Measurements from ENCODE around the gene PNPLA7. TPM values are rescaled to one million over a fixed set of nuclear protein-coding genes. Genes with fewer than 3 reads are reported as not detected.

PNPLA7 gene
- total RNA-seq, 1 donor from 2014 or later: 7.2 TPM

DNA sequence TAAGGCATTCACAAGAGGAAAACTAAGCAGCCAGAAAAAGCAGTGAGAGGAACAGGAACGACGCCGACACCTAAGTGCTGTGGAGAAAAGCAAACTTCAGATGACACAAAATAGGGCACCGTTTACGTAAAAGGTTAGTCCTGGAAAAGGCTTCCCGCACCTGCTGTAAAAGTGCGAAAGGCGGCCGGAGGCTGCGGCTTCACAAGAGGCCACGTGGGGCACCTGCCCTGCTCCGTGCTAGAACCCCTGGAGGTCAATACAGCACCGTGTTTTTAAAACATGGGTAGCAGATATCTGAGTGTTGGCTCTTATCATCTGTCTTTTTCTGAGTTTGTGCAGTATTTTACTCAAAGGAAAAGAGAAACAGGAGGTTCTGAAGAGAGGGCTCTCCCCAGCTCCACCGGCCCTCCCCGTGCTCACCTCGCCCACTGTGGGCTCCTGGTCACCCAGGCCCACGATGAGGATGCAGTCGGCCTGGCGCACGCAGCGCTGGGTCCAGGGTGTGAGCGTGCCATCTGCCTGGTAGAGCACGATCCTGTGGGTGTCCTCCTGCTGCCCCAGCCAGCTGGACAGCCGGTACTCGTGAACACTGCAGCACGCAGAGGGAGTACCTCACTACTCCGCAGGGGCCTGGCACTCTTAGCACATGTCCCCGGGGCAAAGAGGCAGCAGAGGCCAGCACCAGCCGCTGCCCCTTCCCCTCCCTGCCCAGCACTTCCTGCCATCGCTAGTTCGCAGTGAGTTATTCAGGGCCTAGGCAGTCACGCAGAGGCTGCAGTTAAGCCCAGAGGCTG is 70.1 kb downstream of the PNPLA7 start:
- Mint-ChIP-seq H3K4me3 (ENCODE audit: unreplicated experiment) (peak overlapping the region; percentile 39), H3K4me1 (ENCODE audit: unreplicated experiment) (peaks cover 41% of the 10 kb centered on the region), H3K36me3 (ENCODE audit: unreplicated experiment) (peaks cover 8% of the 10 kb centered on the region), H3K27ac (ENCODE audit: unreplicated experiment) (peak overlapping the region; percentile 91), H3K27me3 (ENCODE audit: unreplicated experiment) (no peaks in the 10 kb centered on the region), H3K9me3 (ENCODE audit: unreplicated experiment) (peaks cover 8% of the 10 kb centered on the region)
- no peak for TF ChIP-seq CTCF (IDR thresholded peaks at IDR 0.05)
- DNase-seq (ENCODE audit: extremely low spot score, unreplicated experiment): no peak

DNA sequence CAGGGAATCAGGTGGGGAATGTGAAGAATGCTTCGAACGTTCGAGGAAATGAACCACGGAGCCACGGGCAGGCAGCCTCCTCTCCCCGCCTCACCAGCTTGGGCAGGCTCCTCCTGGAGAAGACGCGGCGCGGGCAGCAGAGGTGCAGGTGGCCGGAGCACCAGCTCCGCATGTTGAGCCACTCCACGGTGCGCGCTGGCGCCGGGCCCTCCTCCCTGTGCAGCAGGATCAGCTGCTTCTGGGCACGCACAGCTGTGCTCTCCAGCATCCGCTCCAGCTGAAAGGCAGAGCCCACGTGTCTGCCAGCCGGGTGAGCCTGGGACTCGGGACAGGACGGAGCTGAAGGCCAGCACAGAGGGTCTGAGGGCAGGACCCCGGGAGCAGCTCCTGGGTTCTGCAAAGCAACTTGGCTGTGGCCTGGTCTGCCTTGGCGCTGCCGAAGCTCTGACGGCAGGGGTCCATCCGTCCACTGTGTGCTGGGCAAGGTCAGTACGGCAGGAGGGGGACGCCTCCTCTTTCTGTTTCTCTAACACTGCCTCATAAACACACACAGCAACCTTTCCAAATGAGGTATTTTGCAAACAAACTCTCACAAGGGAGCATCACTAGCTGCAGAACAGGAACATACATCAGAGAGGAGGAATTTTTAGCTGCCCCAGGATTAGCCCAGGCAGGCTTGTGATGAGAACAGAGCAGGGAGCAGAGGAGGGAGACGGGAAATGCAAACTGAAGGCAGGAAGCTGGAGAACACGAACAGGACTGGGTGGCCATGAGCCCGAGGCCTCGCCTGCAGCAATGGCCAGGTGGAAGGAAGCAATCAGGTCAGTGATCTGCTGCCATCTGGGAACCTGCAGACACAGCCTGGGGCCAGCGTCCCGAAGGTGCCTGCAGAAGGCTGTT is 71.0 kb downstream of the PNPLA7 start:
- H3K9me3 Mint-ChIP-seq (ENCODE audit: unreplicated experiment): peaks cover 8% of the 10 kb centered on the region
- H3K36me3 Mint-ChIP-seq (ENCODE audit: unreplicated experiment): peaks cover 8% of the 10 kb centered on the region
- no peak for DNase-seq (ENCODE audit: extremely low spot score, unreplicated experiment)
- H3K4me1 Mint-ChIP-seq (ENCODE audit: unreplicated experiment): peaks cover 40% of the 10 kb centered on the region
- H3K27ac Mint-ChIP-seq (ENCODE audit: unreplicated experiment): peak overlapping the region; percentile 91
- no peaks in the 10 kb centered on the region for H3K27me3 Mint-ChIP-seq (ENCODE audit: unreplicated experiment)
- no peak for TF ChIP-seq CTCF (IDR thresholded peaks at IDR 0.05)
- H3K4me3 Mint-ChIP-seq (ENCODE audit: unreplicated experiment): peak overlapping the region; percentile 39

DNA sequence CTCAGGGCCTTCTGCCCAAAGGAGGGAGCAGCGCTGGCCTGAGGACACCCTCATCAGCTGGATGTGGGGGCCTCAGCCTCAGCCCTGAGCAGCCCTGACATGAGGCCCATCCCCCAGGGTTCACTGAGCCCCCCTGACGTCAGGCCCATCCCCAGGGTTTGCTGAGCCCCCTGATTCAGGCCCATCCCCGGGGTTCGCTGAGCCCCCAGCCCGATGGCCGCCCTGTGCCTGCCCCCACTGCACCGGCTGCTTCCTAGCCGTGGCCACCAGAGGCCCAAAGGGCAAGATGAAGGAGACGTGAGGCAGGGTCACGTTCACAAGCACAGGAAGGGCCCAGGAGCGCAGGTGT is 71.6 kb downstream of the PNPLA7 start:
- DNase-seq (ENCODE audit: extremely low spot score, unreplicated experiment): no peak
- no peak for TF ChIP-seq CTCF (IDR thresholded peaks at IDR 0.05)
- H3K36me3 Mint-ChIP-seq (ENCODE audit: unreplicated experiment): peaks cover 10% of the 10 kb centered on the region
- no peaks in the 10 kb centered on the region for H3K27me3 Mint-ChIP-seq (ENCODE audit: unreplicated experiment)
- no peak overlapping the region for H3K27ac Mint-ChIP-seq (ENCODE audit: unreplicated experiment)
- peaks cover 36% of the 10 kb centered on the region for H3K4me1 Mint-ChIP-seq (ENCODE audit: unreplicated experiment)
- H3K4me3 Mint-ChIP-seq (ENCODE audit: unreplicated experiment): no peak overlapping the region
- peaks cover 10% of the 10 kb centered on the region for H3K9me3 Mint-ChIP-seq (ENCODE audit: unreplicated experiment)

DNA sequence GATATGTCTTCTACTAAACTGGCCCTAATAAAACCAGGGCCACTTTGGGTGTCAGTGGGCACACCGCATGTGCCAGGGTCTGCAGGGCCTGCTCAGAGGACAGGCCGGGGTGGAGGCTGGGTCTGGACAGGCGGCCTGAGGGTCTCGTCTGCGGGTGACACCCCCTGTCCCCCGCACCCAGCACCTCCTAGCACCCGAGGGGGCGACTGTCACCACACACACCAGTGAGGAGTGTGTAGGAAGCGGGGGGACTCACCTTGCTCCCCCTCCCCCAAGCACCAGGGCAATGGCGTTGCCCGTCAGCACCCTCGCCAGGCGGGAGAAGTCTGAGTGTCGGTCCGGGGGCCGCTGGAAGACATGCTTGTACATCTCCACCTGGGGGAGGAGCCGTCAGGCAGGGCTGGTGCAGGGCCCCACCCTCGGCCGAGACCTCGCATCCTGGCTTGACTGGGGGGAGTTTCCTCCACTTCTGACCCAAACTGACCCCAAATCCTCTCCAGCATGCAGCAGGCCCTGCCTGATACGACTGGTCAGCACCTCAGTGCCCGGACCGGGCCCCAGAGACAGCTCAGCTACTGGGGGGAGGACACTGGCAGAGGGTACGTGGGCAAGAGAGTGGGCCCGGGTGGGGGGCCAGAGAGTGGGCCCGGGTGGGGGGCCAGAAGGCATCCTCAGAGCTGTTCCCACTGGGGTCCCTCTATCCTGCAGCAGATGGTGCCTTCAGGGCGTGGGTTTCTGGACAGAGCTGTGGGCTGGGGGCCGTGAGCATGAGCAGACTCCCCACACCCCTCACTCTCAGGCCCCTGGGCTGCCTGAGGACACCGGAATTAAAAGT is 72.2 kb downstream of the PNPLA7 start:
- Mint-ChIP-seq H3K36me3 (ENCODE audit: unreplicated experiment) (peaks cover 10% of the 10 kb centered on the region), H3K27me3 (ENCODE audit: unreplicated experiment) (no peaks in the 10 kb centered on the region), H3K4me3 (ENCODE audit: unreplicated experiment) (no peak overlapping the region), H3K4me1 (ENCODE audit: unreplicated experiment) (peaks cover 36% of the 10 kb centered on the region), H3K27ac (ENCODE audit: unreplicated experiment) (no peak overlapping the region), H3K9me3 (ENCODE audit: unreplicated experiment) (peaks cover 13% of the 10 kb centered on the region)
- DNase-seq (ENCODE audit: extremely low spot score, unreplicated experiment): no peak
- TF ChIP-seq CTCF (IDR thresholded peaks at IDR 0.05): no peak
